Body of pancreas (tissue), 4 donors: ENCODE results near the gene SSUH2.
"Not testable (repeated sequence)": the region's sequence is repeated elsewhere in the genome, so short reads cannot be mapped to it uniquely, and the experiment has no call there.

Source experiments
- CTCF ChIP-seq, 7 experiments: fragments of 450-650 bp in 4 of 7; fragments of 200-600 bp in 3 of 7; sonication (generic) in 3 of 7; IDR thresholded peaks; one replicate each; pipeline ENCODE4 v1.5.1; 2016 to 2019; ENCODE audit warnings: antibody characterized with exemption in 7 of 7
- POLR2A ChIP-seq, 3 donors: fragments of 450-650 bp; IDR thresholded peaks; one replicate each; pipeline ENCODE4 v1.6.1; 2016; ENCODE audit warnings: antibody characterized with exemption in 3 of 3, mild to moderate bottlenecking in 2 of 3

- TF ChIP-seq CTCF, POLR2A (IDR thresholded peaks at IDR 0.05): not testable (repeated sequence)
Observed at GRCh38 chr3:8580434-8580833, 64.2 kb downstream of the SSUH2 start.
